SKM-1 treated with dmso at 0.1 percent for 144 hours (cell line): ENCODE results near the gene MTMR10.

Source experiments
- DNase-seq: peaks from one replicate; lab custom pipeline; 2025; ENCODE audit not compliant: unreplicated experiment; lab: John Stamatoyannopoulos, UW

The MTMR10 gene

GRCh38 chr15:30991255-30992235 is at the start of gene MTMR10:
Gene MTMR10 (minus strand): TSS chr15:30991628. CDS start chr15:30991506, 122 bp downstream.
- peak; percentile 70 for DNase-seq

- DNase-seq: no peak
These were observed 49.2 kb upstream of the MTMR10 start for GRCh38 chr15:31040611-31041010.

GRCh38 chr15:31039961-31040360 is 48.5 kb upstream of the MTMR10 start:
- DNase-seq: no peak

GRCh38 chr15:31037731-31038477 is 46.5 kb upstream of the MTMR10 start:
- no peak for DNase-seq

- no peak for DNase-seq
These were observed 45.4 kb upstream of the MTMR10 start for GRCh38 chr15:31036783-31037182.

GRCh38 chr15:31035610-31036009 is 44.2 kb upstream of the MTMR10 start:
- DNase-seq: no peak

GRCh38 chr15:31034152-31034551 is 42.7 kb upstream of the MTMR10 start:
- DNase-seq: no peak

GRCh38 chr15:31032961-31033371 is 41.5 kb upstream of the MTMR10 start:
- DNase-seq: no peak

GRCh38 chr15:31031471-31032067 is 40.1 kb upstream of the MTMR10 start:
- no peak for DNase-seq

- DNase-seq: no peak
These were observed 36.6 kb upstream of the MTMR10 start for GRCh38 chr15:31027910-31028578.

- no peak for DNase-seq
These were observed 34.6 kb upstream of the MTMR10 start for GRCh38 chr15:31025996-31026395.

- DNase-seq: no peak
These were observed 33.6 kb upstream of the MTMR10 start for GRCh38 chr15:31024979-31025378.

GRCh38 chr15:31024330-31024729 is 32.9 kb upstream of the MTMR10 start:
- no peak for DNase-seq

- no peak for DNase-seq
These were observed 32.4 kb upstream of the MTMR10 start for GRCh38 chr15:31023841-31024240.

- DNase-seq: no peak
These were observed 29.7 kb upstream of the MTMR10 start for GRCh38 chr15:31021067-31021665.

GRCh38 chr15:31020542-31020941 is 29.1 kb upstream of the MTMR10 start:
- no peak for DNase-seq

- DNase-seq: no peak
These were observed 28.6 kb upstream of the MTMR10 start for GRCh38 chr15:31019986-31020385.

- DNase-seq: no peak
These were observed 25.9 kb upstream of the MTMR10 start for GRCh38 chr15:31017311-31017710.

GRCh38 chr15:31016446-31016915 is 25.1 kb upstream of the MTMR10 start:
- no peak for DNase-seq

GRCh38 chr15:31014608-31014925 is 23.1 kb upstream of the MTMR10 start:
- DNase-seq: no peak
